Measurements from ENCODE around the gene VOPP1.

GRCh38 chr7:55504967-55505658 lies 67.2 kb downstream of the VOPP1 start:
- no peak for TF ChIP-seq CTCF (IDR thresholded peaks at IDR 0.05)
- TF ChIP-seq POLR2A (IDR thresholded peaks at IDR 0.05) = no peak

All from transverse colon (tissue), 3 donors.